Lower leg skin (tissue), 4 donors: Measurements from ENCODE around the gene TCEA2. TPM values are rescaled to one million over a fixed set of nuclear protein-coding genes. Genes with fewer than 3 reads are reported as not detected.

ENCODE experiments used
- DNase-seq, 2 donors: peaks; one replicate each; pipeline ENCODE4 v3.0.0-alpha.2; 2019; ENCODE audit warnings: low spot score in 2 of 2
- H3K4me3 ChIP-seq: fragments of 200-600 bp; sonication (generic); 2 replicates; pipeline ENCODE4 v1.5.1; 2017; ENCODE audit warnings: mild to moderate bottlenecking, low read depth; ENCODE audit not compliant: poor library complexity, severe bottlenecking
- POLR2A ChIP-seq, 2 donors: fragments of 450-650 bp; IDR thresholded peaks; one replicate each; pipeline ENCODE4 v1.6.1; 2016 to 2017; ENCODE audit warnings: antibody characterized with exemption in 2 of 2, mild to moderate bottlenecking in 1 of 2, moderate library complexity in 1 of 2
- WGBS, 2 donors: methylation state at CpG; one replicate each; pipeline ENCODE4 v1.1.5; 2018; 5-methylcytosine and 5-hydroxymethylcytosine counted together
- intact Hi-C: fragments of 100-400 bp; cut with DNase I; formaldehyde crosslinking; loops from one replicate; pipeline ENCODE4 v1.15.0; 2023; ENCODE audit warnings: low total_unique reads
- total RNA-seq, 4 donors: library from RNA; depleted of rRNA; stranded (reverse); fragments of >200 nt; gene quantifications; one replicate each; pipeline ENCODE4 v1.1.0, GENCODE V29; 2016
- TF ChIP-seq, protein P1 (sequence below), 3 donors: fragments of 450-650 bp; IDR thresholded peaks; one replicate each; pipeline ENCODE4 v1.5.1; 2016; ENCODE audit warnings: antibody characterized with exemption in 3 of 3, mild to moderate bottlenecking in 3 of 3, moderate library complexity in 2 of 3

Gene TCEA2
- total RNA-seq, 4 donors from 2014 or later, result 16.5 to 52.3 (median 22.8) TPM

DNA sequence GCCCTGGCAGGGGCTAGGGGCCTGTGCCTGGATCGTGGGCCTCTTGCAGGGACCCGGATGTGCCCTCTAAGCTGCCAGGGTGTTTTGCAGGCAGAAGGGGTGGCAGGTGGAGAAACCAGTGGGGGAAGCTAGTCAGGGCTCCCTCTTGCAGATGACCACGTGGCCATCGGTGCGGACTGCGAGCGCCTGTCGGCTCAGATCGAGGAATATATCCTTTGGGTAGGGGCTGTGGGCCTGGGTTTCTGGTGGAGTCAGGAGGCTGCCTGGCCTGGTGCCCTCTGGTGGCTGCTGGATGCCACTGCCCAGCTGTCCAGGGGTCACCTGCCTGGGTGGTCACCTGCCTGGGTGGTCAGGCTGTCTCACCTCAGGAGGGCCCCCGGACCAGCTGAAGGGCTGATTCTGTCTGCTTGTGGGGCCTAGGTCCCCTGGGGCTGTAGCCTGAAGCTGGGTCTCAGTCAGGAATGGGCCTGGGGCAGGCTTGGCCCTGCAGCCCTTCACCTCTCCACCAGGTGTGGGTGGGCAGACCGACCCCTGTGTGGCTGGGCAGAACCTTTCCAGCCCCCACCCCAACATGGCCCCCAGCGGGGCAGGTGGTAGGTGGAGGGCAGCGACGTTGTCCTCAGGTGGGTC lies 6.7 kb downstream of the TCEA2 start:
- DNase-seq, result no peak
- H3K4me3 ChIP-seq, result no peak overlapping the region
- intact Hi-C loops, result no loop called here
- no peak for TF ChIP-seq POLR2A (IDR thresholded peaks at IDR 0.05)
- TF ChIP-seq, protein P1, sequence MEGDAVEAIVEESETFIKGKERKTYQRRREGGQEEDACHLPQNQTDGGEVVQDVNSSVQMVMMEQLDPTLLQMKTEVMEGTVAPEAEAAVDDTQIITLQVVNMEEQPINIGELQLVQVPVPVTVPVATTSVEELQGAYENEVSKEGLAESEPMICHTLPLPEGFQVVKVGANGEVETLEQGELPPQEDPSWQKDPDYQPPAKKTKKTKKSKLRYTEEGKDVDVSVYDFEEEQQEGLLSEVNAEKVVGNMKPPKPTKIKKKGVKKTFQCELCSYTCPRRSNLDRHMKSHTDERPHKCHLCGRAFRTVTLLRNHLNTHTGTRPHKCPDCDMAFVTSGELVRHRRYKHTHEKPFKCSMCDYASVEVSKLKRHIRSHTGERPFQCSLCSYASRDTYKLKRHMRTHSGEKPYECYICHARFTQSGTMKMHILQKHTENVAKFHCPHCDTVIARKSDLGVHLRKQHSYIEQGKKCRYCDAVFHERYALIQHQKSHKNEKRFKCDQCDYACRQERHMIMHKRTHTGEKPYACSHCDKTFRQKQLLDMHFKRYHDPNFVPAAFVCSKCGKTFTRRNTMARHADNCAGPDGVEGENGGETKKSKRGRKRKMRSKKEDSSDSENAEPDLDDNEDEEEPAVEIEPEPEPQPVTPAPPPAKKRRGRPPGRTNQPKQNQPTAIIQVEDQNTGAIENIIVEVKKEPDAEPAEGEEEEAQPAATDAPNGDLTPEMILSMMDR (IDR thresholded peaks at IDR 0.05), result peak in 1 of 3 donors; percentile 15
- WGBS, 2 donors, result 74 to 89% methylated on average over 5 to 14 of the region's 14 CpGs

DNA sequence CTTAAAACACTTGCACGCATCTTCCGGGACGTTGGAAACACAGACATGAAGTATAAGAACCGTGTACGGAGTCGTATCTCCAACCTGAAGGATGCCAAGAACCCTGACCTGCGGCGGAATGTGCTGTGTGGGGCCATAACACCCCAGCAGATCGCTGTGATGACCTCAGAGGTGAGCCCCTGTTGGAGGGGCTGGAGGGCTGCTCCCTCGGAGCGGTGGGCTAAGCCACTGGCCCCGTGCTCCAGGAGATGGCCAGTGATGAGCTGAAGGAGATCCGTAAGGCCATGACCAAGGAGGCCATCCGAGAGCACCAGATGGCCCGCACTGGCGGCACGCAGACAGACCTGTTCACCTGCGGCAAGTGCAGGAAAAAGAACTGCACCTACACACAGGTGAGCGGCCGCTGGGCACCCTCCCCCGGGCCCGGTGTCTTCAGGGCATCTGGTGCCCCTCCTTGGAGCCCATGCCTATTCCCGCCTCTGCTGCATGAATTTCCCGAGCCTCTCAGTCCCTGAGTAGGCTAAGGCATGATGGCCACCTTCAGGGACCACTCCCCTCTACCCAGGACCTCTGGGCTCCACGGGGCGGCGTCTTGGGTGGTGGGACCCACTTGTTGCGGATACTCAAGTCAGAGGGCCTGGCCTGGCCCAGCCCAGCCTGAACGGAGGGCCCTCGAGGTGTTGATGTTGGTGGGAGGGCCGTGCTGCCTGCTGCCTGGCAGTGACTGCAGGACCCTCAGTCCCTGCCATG lies 7.4 kb downstream of the TCEA2 start:
- no peak for TF ChIP-seq POLR2A (IDR thresholded peaks at IDR 0.05)
- no peak for DNase-seq
- WGBS, 2 donors, result 88 to 95% methylated on average over 14 to 30 of the region's 31 CpGs
- intact Hi-C loops, result no loop called here
- H3K4me3 ChIP-seq, result no peak overlapping the region

GRCh38 chr20:64071341-64072332 lies 8.6 kb downstream of the TCEA2 start:
- WGBS, 2 donors, result 87 to 89% methylated on average over 21 to 30 of the region's 30 CpGs
- no peak overlapping the region for H3K4me3 ChIP-seq
- intact Hi-C loops, result no loop called here
- no peak for TF ChIP-seq POLR2A (IDR thresholded peaks at IDR 0.05)
- TF ChIP-seq, protein P1 (IDR thresholded peaks at IDR 0.05), result no peak
- no peak for DNase-seq

DNA sequence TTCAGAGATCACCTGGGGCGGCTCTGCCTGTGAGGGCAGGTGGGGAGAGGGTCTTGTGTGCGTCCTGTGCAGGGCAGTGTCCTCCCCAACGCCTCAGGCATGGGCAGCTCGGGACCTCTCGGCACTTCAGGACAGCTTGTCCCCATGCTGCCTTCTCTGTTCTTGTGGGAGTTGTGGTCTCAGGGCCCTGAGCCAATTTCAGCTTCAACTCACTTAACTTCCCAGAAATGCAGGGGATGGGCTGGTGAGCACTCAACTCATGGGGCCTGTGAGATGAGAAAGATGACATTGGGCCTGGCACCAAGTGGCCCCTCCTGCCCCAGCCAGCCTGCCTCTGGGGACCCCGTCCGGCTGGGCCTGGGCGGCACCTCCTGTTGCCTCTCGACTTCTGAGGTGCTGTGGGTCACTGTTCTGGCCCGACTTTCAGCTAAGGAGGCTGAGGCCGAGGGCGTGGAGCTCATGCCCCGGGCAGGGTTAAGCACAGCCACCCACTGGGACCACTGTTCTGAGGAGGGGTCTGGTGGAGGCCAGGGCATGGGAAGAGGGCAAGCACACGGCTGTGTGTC lies 9.6 kb downstream of the TCEA2 start:
- intact Hi-C loops, result no loop called here
- TF ChIP-seq, protein P1 (IDR thresholded peaks at IDR 0.05), result no peak
- TF ChIP-seq POLR2A (IDR thresholded peaks at IDR 0.05), result no peak
- 74 to 92% methylated on average over 13 to 14 of the region's 14 CpGs for WGBS, 2 donors
- DNase-seq, result no peak
- H3K4me3 ChIP-seq, result no peak overlapping the region

- TF ChIP-seq POLR2A (IDR thresholded peaks at IDR 0.05), result no peak
- TF ChIP-seq, protein P1 (IDR thresholded peaks at IDR 0.05), result no peak
- no peak for DNase-seq
- intact Hi-C loops, result no loop called here
- H3K4me3 ChIP-seq, result no peak overlapping the region
- 93 to 95% methylated on average over 19 to 36 of the region's 37 CpGs for WGBS, 2 donors
These were observed 10.6 kb downstream of the TCEA2 start for GRCh38 chr20:64073476-64074183.
